HepG2 (cell line): ENCODE data around the gene RAB3A. TPM values are rescaled to one million over a fixed set of nuclear protein-coding genes. Genes with fewer than 3 reads are reported as not detected.

Experiments
- ATAC-seq: fragments of 200-7000 bp; cut with Tn5 transposase; 3 replicates; pipeline ENCODE4 v1.9.1; 2020; ENCODE audit warnings: mild to moderate bottlenecking, moderate library complexity
- BruUV-seq: library from RNA; stranded (reverse); fragments of 400-500 nt; replicated peaks from 2 replicates; lab custom pipeline; 2021; lab: Mats Ljungman, UMichigan
- CTCF ChIA-PET: fragments of 300-600 bp; formaldehyde crosslinking; extraction: SDS; loops from one replicate; lab custom pipeline; 2021; ENCODE audit warnings: low total read pairs, inconsistent platforms, low intra/inter-chr PET ratio; lab: Yijun Ruan, JAX
- POLR2A ChIA-PET: fragments of 350-600 bp; sonication (Branson Sonifier 250); formaldehyde crosslinking; loops from one replicate; lab custom pipeline; 2020; ENCODE audit warnings: antibody characterized with exemption, inconsistent platforms; lab: Yijun Ruan, JAX
- DNase-seq: peaks from one replicate; pipeline ENCODE4 v3.0.0-alpha.2; 2015; ENCODE audit warnings: low spot score
- FAIRE-seq: peaks from 3 replicates; lab custom pipeline; 2011; peaks lifted over from hg19 to GRCh38; lab: Jason Lieb, UNC
- H2AFZ ChIP-seq: one replicate; pipeline ENCODE4 v1.6.1; 2011; ENCODE audit warnings: low read length, inconsistent platforms
- H3K27ac ChIP-seq: fragments of 300-600 bp; 3 replicates; pipeline ENCODE4 v1.8.0; 2011; ENCODE audit warnings: mixed run types, mild to moderate bottlenecking, mixed read lengths, low read length, inconsistent platforms; ENCODE audit not compliant: insufficient read depth; ENCODE audit errors: extremely low read length
- H3K27me3 ChIP-seq, 2 experiments: fragments of 200-600 bp in 1 of 2; 2 replicates in 1 of 2; 3 replicates in 1 of 2; pipeline versions ENCODE4 v1.6.0 to v1.8.0; 2011; ENCODE audit warnings: low read length in 2 of 2, mild to moderate bottlenecking in 2 of 2, moderate library complexity in 2 of 2, inconsistent platforms in 1 of 2; ENCODE audit not compliant: insufficient read depth in 2 of 2, control insufficient read depth in 1 of 2
- H3K36me3 ChIP-seq, 2 experiments: fragments of 200-600 bp in 1 of 2; replicated peaks in 1 of 2; 2 replicates in 1 of 2; 3 replicates in 1 of 2; pipeline versions ENCODE4 v1.5.1 to v1.8.0; 2011; ENCODE audit warnings: low read length in 2 of 2, inconsistent platforms in 1 of 2; ENCODE audit not compliant: insufficient read depth in 2 of 2, control insufficient read depth in 1 of 2
- H3K4me1 ChIP-seq: 2 replicates; pipeline ENCODE4 v1.5.1; 2012; ENCODE audit warnings: low read length, inconsistent platforms; ENCODE audit not compliant: insufficient read depth
- H3K4me2 ChIP-seq: 2 replicates; pipeline ENCODE4 v1.6.0; 2011; ENCODE audit warnings: low read depth, low read length, inconsistent platforms
- H3K4me3 ChIP-seq, 3 experiments: fragments of 200-600 bp in 1 of 3; sonication (generic), shearing (Covaris generic) in 1 of 3; replicated peaks in 1 of 3; 2 replicates each; pipeline ENCODE4 v1.5.1; 2011 to 2016; ENCODE audit warnings: low read length in 3 of 3, inconsistent platforms in 2 of 3, low read depth in 2 of 3, mild to moderate bottlenecking in 2 of 3, control low read depth in 1 of 3, mixed read lengths in 1 of 3; ENCODE audit not compliant: insufficient read depth in 1 of 3
- H3K79me2 ChIP-seq: one replicate; pipeline ENCODE4 v1.6.1; 2011; ENCODE audit warnings: low read length, inconsistent platforms; ENCODE audit not compliant: insufficient read depth
- H3K9ac ChIP-seq: 2 replicates; pipeline ENCODE4 v1.6.0; 2011; ENCODE audit warnings: mild to moderate bottlenecking, low read depth, low read length, inconsistent platforms; ENCODE audit not compliant: insufficient read depth
- H3K9me3 ChIP-seq: 2 replicates; pipeline ENCODE4 v1.5.1; 2012; ENCODE audit warnings: mild to moderate bottlenecking, low read length
- H4K20me1 ChIP-seq: 2 replicates; pipeline ENCODE4 v1.6.0; 2011; ENCODE audit warnings: inconsistent platforms, mild to moderate bottlenecking, low read length, moderate library complexity; ENCODE audit not compliant: insufficient read depth
- ATF7-NPFF ChIP-seq: sonication (generic); formaldehyde crosslinking; IDR thresholded peaks from 2 replicates; pipeline ENCODE4 v1.8.1; 2023; ENCODE audit warnings: mild to moderate bottlenecking, low read depth, missing genetic modification reagents, moderate library complexity
- DNMT1 ChIP-seq: sonication (generic); formaldehyde crosslinking; IDR thresholded peaks from 2 replicates; pipeline ENCODE4 v1.5.1; 2020; ENCODE audit warnings: mild to moderate bottlenecking, missing genetic modification reagents
- ETV6 ChIP-seq: sonication (generic); formaldehyde crosslinking; conservative IDR thresholded peaks from 2 replicates; pipeline ENCODE4 v1.4.0; 2020; ENCODE audit warnings: missing genetic modification reagents
- HNRNPL ChIP-seq: fragments of 200-400 bp; formaldehyde crosslinking; IDR thresholded peaks from 2 replicates; pipeline ENCODE4 v1.6.1; 2017; ENCODE audit warnings: mild to moderate bottlenecking, low read depth, low read length
- NFKB2 ChIP-seq: sonication (generic); formaldehyde crosslinking; IDR thresholded peaks from 2 replicates; pipeline ENCODE4 v1.4.0; 2020; ENCODE audit warnings: missing genetic modification reagents, borderline replicate concordance
- NRL ChIP-seq: sonication (generic); formaldehyde crosslinking; IDR thresholded peaks from 2 replicates; pipeline ENCODE4 v1.5.0; 2020; ENCODE audit warnings: missing genetic modification reagents, mild to moderate bottlenecking, moderate library complexity, borderline replicate concordance
- POLR2A ChIP-seq, 2 experiments: IDR thresholded peaks; 2 replicates each; pipeline ENCODE4 v1.6.1; 2011; ENCODE audit warnings: low read depth in 2 of 2, low read length in 2 of 2, mild to moderate bottlenecking in 1 of 2, moderate library complexity in 1 of 2; ENCODE audit not compliant: insufficient read depth in 1 of 2
- RAD21 ChIP-seq: fragments of 450-650 bp; formaldehyde crosslinking; IDR thresholded peaks from 2 replicates; pipeline ENCODE4 v1.5.0; 2020; ENCODE audit warnings: mild to moderate bottlenecking
- TAF15 ChIP-seq: fragments of 200-400 bp; formaldehyde crosslinking; IDR thresholded peaks from one replicate; pipeline ENCODE4 v1.6.1; 2018; ENCODE audit warnings: mild to moderate bottlenecking, low read depth, low read length; ENCODE audit not compliant: poor library complexity, severe bottlenecking
- ZKSCAN1 ChIP-seq: fragments of 150-350 bp; IDR thresholded peaks from 2 replicates; pipeline ENCODE4 v1.6.1; 2014; ENCODE audit warnings: low read length
- ZNF282 ChIP-seq: fragments of 450-650 bp; IDR thresholded peaks from 2 replicates; pipeline ENCODE4 v1.6.1; 2018; ENCODE audit not compliant: partially characterized antibody
- ZNF367 ChIP-seq: sonication (generic); formaldehyde crosslinking; IDR thresholded peaks from 2 replicates; pipeline ENCODE4 v1.4.0; 2020; ENCODE audit warnings: missing genetic modification reagents, borderline replicate concordance
- ZNF747 ChIP-seq: sonication (generic); formaldehyde crosslinking; IDR thresholded peaks from 2 replicates; pipeline ENCODE4 v1.8.1; 2023; ENCODE audit warnings: missing genetic modification reagents, mild to moderate bottlenecking, borderline replicate concordance
- ZNF768 ChIP-seq: sonication (generic); formaldehyde crosslinking; IDR thresholded peaks from 2 replicates; pipeline ENCODE4 v1.4.0; 2020; ENCODE audit warnings: missing genetic modification reagents
- ZNF776 ChIP-seq: sonication (generic); formaldehyde crosslinking; IDR thresholded peaks from 2 replicates; pipeline ENCODE4 v1.4.0; 2020; ENCODE audit warnings: mild to moderate bottlenecking, missing genetic modification reagents
- WGBS: methylation state at CpG from one replicate; pipeline ENCODE4 v1.1.6; 2017; ENCODE audit warnings: low lambda C conversion rate; 5-methylcytosine and 5-hydroxymethylcytosine counted together
- in situ Hi-C: cut with HindIII; loops from 2 replicates; pipeline ENCODE4 v1.10.0; 2017; ENCODE audit warnings: low pct_unique_long_range_greater_than_20kb; ENCODE audit not compliant: extremely low pct_ligation_motif_present
- intact Hi-C: fragments of 100-400 bp; cut with micrococcal nuclease; formaldehyde crosslinking; loops from one replicate; pipeline ENCODE4 v1.10.0; 2022; ENCODE audit not compliant: unreplicated experiment
- polyA plus RNA-seq, 8 experiments: library from polyadenylated mRNA; depleted of rRNA in 3 of 8; stranded (reverse) in 7 of 8; unstranded in 1 of 8; fragments of >200 nt; fragmentation: Illumina TruSeq in 4 of 8; extraction: Trizol in 4 of 8; gene quantifications; 2 replicates each; pipeline versions ENCODE4 v1.2.1 to v1.2.3, GENCODE V29; 2011 to 2016; ENCODE audit warnings: low read depth in 4 of 8, missing spikeins in 1 of 8, mixed read lengths in 1 of 8; ENCODE audit not compliant: insufficient read depth in 1 of 8
- total RNA-seq, 5 experiments: library from RNA; depleted of rRNA; stranded (reverse); fragments of >200 nt; fragmentation: Illumina TruSeq; extraction: Trizol; gene quantifications; 2 replicates each; pipeline ENCODE4 v1.2.3, GENCODE V29; 2016; ENCODE audit warnings: low read depth in 1 of 5
- TF ChIP-seq, protein P1 (sequence below): sonication (generic); formaldehyde crosslinking; IDR thresholded peaks from 2 replicates; pipeline ENCODE4 v1.8.0; 2022; ENCODE audit warnings: missing genetic modification reagents, mild to moderate bottlenecking, borderline replicate concordance
- TF ChIP-seq, protein P2 (sequence below): sonication (generic); formaldehyde crosslinking; IDR thresholded peaks from 2 replicates; pipeline ENCODE4 v1.4.0; 2020; ENCODE audit warnings: mild to moderate bottlenecking, missing genetic modification reagents
- TF ChIP-seq, protein P3 (sequence below): sonication (generic); formaldehyde crosslinking; IDR thresholded peaks from 2 replicates; pipeline ENCODE4 v1.4.0; 2020; ENCODE audit warnings: missing genetic modification reagents, borderline replicate concordance

Gene RAB3A
- total and polyA plus RNA-seq, 2 of the 13 experiments (the other 11 are each of a cell fraction or from before 2014, with no cell fraction given): 0.58 to 0.98 TPM

DNA sequence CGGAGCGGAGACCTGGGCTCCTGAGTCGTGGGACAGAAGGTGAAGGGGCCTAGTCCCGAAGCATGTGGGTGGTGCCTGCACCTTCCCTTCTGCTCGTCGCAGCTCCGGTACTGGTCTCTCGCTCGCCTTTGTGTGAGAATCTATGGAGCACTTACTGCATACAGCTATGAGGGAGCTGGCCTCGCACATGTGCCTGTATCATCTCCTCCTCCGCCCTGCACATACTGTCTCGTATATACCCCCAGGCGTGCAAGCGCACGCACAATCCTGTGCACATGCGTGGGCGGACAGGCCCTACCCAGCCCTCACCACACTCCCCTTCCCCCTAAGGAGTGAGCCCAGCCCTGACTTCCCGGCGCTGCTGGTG, 42.2 kb downstream of the RAB3A start:
- TF ChIP-seq ZNF776 (CRISPR knock-in tag): 0 out of 2 replicates have a peak, but pooled peaks have one; percentile 32
- TF ChIP-seq, protein P1, sequence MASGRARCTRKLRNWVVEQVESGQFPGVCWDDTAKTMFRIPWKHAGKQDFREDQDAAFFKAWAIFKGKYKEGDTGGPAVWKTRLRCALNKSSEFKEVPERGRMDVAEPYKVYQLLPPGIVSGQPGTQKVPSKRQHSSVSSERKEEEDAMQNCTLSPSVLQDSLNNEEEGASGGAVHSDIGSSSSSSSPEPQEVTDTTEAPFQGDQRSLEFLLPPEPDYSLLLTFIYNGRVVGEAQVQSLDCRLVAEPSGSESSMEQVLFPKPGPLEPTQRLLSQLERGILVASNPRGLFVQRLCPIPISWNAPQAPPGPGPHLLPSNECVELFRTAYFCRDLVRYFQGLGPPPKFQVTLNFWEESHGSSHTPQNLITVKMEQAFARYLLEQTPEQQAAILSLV (CRISPR knock-in tag): 0 out of 2 replicates have a peak, but pooled peaks have one; percentile 27
- no peak for TF ChIP-seq ZNF367
- TF ChIP-seq, protein P2, sequence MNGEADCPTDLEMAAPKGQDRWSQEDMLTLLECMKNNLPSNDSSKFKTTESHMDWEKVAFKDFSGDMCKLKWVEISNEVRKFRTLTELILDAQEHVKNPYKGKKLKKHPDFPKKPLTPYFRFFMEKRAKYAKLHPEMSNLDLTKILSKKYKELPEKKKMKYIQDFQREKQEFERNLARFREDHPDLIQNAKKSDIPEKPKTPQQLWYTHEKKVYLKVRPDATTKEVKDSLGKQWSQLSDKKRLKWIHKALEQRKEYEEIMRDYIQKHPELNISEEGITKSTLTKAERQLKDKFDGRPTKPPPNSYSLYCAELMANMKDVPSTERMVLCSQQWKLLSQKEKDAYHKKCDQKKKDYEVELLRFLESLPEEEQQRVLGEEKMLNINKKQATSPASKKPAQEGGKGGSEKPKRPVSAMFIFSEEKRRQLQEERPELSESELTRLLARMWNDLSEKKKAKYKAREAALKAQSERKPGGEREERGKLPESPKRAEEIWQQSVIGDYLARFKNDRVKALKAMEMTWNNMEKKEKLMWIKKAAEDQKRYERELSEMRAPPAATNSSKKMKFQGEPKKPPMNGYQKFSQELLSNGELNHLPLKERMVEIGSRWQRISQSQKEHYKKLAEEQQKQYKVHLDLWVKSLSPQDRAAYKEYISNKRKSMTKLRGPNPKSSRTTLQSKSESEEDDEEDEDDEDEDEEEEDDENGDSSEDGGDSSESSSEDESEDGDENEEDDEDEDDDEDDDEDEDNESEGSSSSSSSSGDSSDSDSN: peak; percentile 20; the same call in 1 of the 2 replicates
- TF ChIP-seq TAF15: no peak
- TF ChIP-seq, protein P3, sequence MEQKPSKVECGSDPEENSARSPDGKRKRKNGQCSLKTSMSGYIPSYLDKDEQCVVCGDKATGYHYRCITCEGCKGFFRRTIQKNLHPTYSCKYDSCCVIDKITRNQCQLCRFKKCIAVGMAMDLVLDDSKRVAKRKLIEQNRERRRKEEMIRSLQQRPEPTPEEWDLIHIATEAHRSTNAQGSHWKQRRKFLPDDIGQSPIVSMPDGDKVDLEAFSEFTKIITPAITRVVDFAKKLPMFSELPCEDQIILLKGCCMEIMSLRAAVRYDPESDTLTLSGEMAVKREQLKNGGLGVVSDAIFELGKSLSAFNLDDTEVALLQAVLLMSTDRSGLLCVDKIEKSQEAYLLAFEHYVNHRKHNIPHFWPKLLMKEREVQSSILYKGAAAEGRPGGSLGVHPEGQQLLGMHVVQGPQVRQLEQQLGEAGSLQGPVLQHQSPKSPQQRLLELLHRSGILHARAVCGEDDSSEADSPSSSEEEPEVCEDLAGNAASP (CRISPR knock-in tag): no peak
- peak; percentile 24; the same call in 1 of the 2 replicates for TF ChIP-seq ATF7-NPFF (CRISPR knock-in tag)
- peak; percentile 31; the same call in 1 of the 2 replicates for TF ChIP-seq NFKB2
- TF ChIP-seq ZKSCAN1: no peak
- peak; percentile 50; the same call in 1 of the 2 replicates for TF ChIP-seq DNMT1 (CRISPR knock-in tag)
- no peak for TF ChIP-seq ETV6 (CRISPR knock-in tag)
- no peak for TF ChIP-seq RAD21 (CRISPR knock-in tag)
- TF ChIP-seq ZNF282: no peak
- TF ChIP-seq POLR2A (IDR thresholded peaks at IDR 0.05; ENCODE audit: insufficient read depth in 1 of 2, low read depth in 2 of 2, low read length in 2 of 2): 0 out of 4 replicates have a peak, but pooled peaks of 1 of the 2 experiments have one; percentile 24
- TF ChIP-seq ZNF768 (CRISPR knock-in tag): 0 out of 2 replicates have a peak, but pooled peaks have one; percentile 10
- no peak for TF ChIP-seq ZNF747 (CRISPR knock-in tag)
- TF ChIP-seq HNRNPL: no peak
- TF ChIP-seq NRL (CRISPR knock-in tag): 0 out of 2 replicates have a peak, but pooled peaks have one; percentile 22
- peaks cover 24 to 32% of the 10 kb centered on the region in 2 experiments for H3K36me3 ChIP-seq
- DNase-seq (no peak), ATAC-seq (peak; percentile 11; the same call in 1 of the 3 replicates), FAIRE-seq (no peak)
- no peak overlapping the region for H3K4me2 ChIP-seq
- CTCF ChIA-PET: interaction anchor here (1.2 to 1.5 kb wide), 2 partner anchors 9 to 49 kb away, joined by 3 to 12 read pairs; partner anchors contain the start of gene PIK3R2
- no peaks in the 10 kb centered on the region for H3K79me2 ChIP-seq
- H3K9ac ChIP-seq: no peak overlapping the region
- H3K27ac ChIP-seq: no peak overlapping the region
- TSS peak; percentile 14 for BruUV-seq
- H4K20me1 ChIP-seq: 0 out of 2 replicates have a peak, but pooled peaks cover 4% of the 10 kb centered on the region
- intact Hi-C loops (no loop called here), in situ Hi-C loops (no loop called here)
- POLR2A ChIA-PET: interaction anchor here (1.6 kb wide), 1 partner anchor 10 kb away, joined by 6 read pairs; the partner anchor contains the start of gene PIK3R2
- no peaks in the 10 kb centered on the region for H3K9me3 ChIP-seq
- H3K4me1 ChIP-seq: peaks cover 22% of the 10 kb centered on the region
- WGBS: 94% methylated on average over 16 of the region's 19 CpGs
- H2AFZ ChIP-seq: no peak overlapping the region
- no peaks in the 10 kb centered on the region for H3K27me3 ChIP-seq
- H3K4me3 ChIP-seq: no peak overlapping the region; a peak in 1 of 6 replicates
